HG03159 (cell line): ENCODE measurements around the gene MARCHF10.
"Not testable (repeated sequence)": the region's sequence is repeated elsewhere in the genome, so short reads cannot be mapped to it uniquely, and the experiment has no call there.

Source experiments
- ATAC-seq: cut with Tn5 transposase; IDR thresholded peaks from one replicate; pipeline ENCODE4 v1.9.1; 2021; ENCODE audit warnings: mild to moderate bottlenecking, moderate library complexity; ENCODE audit not compliant: unreplicated experiment

MARCHF10 gene, protein sequence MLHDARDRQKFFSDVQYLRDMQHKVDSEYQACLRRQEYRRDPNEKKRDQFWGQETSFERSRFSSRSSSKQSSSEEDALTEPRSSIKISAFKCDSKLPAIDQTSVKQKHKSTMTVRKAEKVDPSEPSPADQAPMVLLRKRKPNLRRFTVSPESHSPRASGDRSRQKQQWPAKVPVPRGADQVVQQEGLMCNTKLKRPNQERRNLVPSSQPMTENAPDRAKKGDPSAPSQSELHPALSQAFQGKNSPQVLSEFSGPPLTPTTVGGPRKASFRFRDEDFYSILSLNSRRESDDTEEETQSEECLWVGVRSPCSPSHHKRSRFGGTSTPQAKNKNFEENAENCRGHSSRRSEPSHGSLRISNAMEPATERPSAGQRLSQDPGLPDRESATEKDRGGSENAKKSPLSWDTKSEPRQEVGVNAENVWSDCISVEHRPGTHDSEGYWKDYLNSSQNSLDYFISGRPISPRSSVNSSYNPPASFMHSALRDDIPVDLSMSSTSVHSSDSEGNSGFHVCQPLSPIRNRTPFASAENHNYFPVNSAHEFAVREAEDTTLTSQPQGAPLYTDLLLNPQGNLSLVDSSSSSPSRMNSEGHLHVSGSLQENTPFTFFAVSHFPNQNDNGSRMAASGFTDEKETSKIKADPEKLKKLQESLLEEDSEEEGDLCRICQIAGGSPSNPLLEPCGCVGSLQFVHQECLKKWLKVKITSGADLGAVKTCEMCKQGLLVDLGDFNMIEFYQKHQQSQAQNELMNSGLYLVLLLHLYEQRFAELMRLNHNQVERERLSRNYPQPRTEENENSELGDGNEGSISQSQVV

GRCh38 chr17:62807812-62808575, at the start of gene MARCHF10:
Gene MARCHF10 (minus strand): TSS chr17:62808314. CDS start chr17:62801735, 6,579 bp downstream.
- ATAC-seq = peak; percentile 46

GRCh38 chr17:62857526-62857925, 49.4 kb upstream of the MARCHF10 start:
- ATAC-seq = no peak

DNA sequence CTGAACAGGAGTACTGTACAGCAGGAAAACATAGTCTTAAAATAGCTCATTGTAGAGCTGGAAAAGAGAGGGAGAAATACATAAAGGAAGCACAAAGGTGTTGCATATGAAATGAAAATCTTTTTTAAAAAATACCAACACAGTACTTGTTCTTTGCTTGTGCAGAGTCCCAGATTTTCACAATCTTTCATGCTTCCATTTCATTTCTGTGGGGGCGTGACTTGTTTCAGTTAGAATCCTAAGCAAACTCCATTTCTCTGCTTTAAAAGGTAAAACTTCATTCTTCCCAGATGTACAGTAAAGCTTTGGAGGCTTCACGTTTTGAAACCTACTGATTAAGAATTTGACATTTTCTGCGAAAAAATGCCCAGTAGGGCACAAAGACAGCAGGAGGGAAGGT, 48.5 kb upstream of the MARCHF10 start:
- ATAC-seq = no peak

DNA sequence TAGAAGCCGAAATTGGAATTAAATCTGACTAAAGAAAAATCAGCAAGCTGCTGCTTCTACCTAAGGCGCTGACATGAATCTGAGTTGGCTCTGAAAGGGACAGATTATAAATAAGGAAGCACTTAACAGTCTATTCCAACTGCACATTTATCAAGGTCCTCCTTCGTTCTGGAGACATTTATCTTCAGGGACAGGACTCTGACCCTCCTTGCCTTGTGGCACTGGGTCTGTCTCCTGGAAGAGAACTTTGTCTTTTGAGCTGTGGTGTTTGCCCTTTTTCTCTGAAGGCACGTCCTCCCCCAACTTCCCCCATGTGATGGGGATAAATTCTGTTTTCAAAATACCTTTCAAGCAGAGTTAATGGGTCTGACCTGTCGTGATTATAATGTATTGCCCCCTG, 47.0 kb upstream of the MARCHF10 start:
- ATAC-seq = no peak

DNA sequence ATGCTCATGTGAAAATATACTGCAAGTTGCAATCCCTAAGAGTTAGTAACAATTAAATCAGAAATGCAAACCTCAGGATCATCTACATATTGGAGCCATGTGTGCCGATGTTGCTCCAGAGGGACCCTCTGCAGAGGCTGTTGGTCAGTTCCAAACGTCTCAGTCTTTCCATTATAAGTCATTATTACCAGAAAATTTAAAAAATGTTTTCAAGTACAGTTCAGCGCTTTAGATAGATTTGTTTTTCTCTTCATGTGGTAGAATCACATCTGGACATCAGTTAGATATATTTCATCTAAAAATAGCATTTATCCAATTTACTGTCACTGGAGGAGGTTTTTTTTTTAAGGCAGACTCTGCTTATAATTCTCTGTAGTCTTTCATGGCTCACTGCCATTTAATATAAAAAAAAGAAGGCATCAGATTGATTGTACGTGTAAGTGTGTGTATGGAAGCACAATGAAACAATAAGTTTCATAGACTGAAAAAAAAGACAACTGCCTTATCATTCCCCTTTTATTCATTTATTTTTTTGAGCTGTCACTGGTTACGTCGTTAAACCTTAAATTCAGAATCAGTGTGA, 46.1 kb upstream of the MARCHF10 start:
- ATAC-seq = no peak

DNA sequence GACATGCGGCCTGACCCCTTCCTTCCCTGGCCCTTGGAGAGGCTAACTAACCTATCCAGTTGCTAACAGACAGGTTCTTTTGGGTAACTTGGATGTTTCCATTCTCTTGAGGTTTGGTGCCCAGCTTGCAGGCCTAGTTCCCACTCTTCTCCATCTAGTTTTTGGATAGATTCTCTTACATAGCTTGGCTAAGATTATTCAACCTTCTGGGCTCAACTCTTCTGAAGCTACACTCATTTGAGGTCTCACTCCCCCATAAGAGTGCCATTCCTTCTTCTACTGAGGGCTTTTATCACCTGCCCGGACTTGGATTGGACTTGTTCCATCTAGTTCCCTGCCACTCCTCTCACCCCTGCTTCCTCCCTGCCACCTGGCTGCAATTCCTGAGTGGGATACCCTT, 44.1 kb upstream of the MARCHF10 start:
- ATAC-seq = no peak

- ATAC-seq = not testable (repeated sequence)
Observed at GRCh38 chr17:62849591-62850415, 41.7 kb upstream of the MARCHF10 start.

DNA sequence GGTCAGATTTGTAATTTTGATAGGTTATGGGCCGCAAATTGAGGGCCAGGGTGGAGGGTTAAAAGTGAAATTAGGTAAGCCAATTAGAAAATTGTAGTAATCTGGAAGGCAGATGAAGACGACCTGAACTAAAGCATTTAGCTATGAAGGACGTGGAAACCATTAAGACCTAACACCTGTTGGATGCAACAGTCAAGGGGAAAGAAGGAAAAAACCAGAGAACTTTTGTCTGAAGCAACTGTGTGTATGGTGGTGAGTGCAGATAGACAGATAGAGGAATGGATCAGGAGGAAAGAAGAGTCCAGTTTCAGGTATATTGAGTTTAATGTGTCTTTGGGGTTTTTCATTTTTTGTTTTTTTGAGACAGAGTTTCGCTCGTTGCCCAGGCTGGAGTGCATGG, 40.2 kb upstream of the MARCHF10 start:
- ATAC-seq = no peak

DNA sequence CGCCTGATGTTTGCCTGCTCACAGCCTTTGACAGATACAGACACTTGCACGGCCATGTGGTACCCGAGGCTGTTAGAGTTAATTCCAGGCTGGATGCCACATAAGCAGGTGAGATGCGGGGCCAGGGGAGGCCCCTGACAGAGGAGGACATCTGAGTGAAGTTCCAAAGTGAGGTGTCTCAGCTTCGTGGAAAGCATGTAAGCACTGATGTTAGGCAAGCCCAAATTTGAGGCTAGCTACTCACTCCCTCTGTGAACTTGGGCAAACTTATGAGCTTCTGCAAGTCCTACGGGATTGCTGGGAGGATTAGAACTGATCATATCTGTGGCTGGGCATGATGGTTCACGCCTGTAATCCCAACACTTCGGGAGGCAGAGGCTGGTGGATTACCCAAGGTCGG, 39.3 kb upstream of the MARCHF10 start:
- ATAC-seq = no peak

- ATAC-seq = no peak
Observed at GRCh38 chr17:62840871-62841270, 32.8 kb upstream of the MARCHF10 start.

GRCh38 chr17:62833816-62834215, 25.7 kb upstream of the MARCHF10 start:
- ATAC-seq = not testable (repeated sequence)

DNA sequence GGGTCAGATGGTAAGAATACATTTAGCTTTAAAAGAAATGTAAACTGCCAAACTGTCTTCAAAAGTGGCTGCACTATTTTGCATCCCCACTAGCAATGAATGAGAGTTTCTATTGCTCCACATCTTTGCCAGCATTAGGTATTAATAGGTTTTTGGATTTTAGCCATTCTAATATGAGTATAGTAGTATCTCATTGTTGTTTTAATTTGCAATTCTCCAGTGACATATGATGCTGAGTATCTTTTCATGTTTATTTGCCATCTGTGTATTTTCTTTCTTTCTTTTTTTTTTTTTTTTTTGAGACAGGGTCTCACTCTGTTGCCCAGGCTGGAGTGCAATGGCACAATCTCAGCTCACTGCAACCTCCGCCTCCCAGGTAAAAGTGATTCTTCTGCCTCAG, 24.3 kb upstream of the MARCHF10 start:
- no peak for ATAC-seq

DNA sequence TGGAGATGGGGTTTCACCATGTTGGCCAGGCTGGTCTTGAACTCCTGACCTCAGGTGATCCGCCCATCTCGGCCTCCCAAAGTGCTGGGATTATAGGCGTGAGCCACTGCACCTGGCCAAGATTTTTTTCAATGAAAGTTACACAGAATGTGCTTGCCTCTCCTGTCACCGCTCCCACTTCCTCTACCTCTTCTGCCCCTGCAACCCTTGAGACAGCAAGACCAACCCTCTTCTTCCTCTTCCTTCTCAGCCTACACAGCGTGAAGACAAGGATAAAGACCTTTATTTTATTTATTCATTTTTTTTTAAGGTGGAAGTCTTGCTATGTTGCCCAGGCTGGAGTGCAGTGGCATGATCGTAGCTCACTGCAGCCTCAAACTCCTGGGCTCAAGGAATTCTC, 23.0 kb upstream of the MARCHF10 start:
- ATAC-seq = not testable (repeated sequence)

- no peak for ATAC-seq
Observed at GRCh38 chr17:62827746-62828485, 19.8 kb upstream of the MARCHF10 start.

DNA sequence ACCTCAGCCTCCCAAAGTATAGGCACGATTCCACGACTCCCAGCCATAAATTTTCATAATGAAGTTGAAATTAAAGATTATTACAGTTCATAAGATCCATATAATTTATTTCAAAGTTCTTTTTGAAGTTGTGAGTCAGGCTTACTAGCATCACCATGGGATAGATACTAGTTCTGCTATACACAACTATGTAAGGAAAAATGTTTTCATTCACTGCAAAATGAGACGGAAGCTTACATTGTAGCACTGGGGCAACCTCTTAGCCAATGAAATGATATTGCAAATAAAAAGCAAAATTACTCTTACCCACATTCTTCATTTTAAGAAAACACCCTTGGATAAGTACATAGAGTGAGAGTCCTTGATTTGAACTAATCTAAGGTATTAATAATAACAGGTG, 18.8 kb upstream of the MARCHF10 start:
- ATAC-seq = no peak

DNA sequence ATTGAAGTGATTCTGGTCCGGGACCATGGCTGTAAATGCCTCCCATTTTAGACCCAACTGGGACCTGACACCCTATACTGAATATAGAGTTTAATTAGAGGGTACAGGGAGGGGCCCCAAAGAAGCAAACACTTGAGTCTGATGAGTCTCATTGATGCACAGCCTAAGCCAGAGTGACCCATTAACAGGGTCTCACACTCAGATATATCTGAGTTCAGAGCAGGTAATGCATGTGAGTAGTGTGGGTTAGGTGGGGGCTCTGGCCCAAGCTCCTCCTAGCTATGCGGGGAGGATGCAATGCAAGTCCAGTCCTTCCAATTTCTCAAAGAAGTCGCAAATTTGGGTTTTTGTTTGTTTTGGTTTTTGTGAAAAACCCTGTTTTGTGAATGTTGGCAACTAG, 17.1 kb upstream of the MARCHF10 start:
- no peak for ATAC-seq

DNA sequence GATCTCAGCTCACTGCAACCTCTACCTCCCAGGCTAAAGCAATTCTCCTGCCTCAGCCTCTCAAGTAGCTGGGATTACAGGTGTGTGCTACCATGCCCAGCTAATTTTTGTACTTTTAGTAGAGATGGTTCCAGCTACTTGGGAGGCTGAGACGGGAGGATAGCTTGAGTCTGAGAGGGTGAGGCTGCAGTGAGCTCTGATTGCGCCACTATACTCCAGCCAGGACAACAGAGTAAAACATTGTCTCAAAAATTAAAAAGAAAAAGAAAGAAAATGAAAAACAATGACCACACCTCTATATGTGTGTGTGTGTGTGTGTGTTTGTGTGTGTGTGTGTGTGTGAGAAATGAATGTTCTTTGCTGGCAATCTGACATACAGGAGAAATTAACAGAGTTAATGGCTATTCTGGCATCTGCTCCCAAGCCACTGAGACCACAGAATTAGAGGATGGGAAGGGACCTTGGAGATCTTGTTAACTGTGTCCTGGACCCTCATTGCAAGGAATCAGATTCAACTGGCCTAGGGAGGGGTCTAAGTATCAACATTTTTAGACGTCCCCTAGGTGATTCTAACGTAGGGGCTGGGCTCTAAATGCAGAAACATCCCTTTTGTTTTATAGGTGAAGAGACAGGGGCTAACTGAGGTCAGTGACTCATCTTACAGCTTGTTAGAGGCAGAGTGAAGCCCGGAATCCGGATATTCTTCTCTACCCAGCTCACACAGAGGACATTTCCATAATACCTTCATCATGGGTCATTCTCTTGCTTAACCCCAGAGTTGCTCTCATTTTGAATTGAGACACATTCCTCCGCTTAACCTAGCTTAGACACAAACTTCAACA, 16.4 kb upstream of the MARCHF10 start:
- ATAC-seq = no peak

DNA sequence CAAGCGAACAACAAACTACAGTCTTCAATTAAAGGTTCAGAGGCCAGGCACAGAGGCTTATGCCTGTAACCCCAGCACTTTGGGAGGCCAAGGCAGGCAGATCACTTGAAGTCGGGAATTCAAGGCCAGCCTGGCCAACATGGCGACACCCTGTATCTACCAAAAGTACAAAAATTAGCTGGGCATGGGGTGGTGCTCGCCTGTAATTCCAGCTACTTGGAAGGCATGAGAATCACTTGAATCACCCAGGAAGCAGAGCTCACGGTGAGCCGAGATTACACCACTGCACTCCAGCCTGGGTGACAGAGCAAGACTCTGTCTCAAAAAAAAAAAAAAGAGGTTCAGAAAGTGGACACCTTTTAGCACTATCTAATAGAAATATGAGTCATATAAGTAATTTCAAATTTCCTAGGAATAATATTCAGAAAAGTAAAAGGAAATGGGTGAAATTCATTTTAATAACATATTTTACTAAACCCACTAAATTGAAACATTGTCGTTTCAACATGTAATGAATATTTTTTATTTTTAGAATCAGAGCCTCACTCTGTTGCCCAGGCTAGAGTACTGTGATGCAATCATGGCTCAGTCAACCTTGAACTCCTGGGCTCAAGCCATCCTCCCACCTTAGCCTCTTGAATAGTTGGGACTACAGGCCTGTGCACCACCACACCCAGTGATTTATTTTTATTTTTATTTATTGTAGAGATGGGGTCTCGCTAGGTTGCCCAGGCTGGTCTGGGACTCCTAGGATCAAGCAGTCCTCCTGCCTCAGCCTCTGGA, 15.2 kb upstream of the MARCHF10 start:
- ATAC-seq = no peak
